DND-41 (cell line): ENCODE measurements around the gene TRPC3.

Source experiments
- ATAC-seq: fragments of 200-7000 bp; cut with Tn5 transposase; 3 replicates; pipeline ENCODE4 v1.9.1; 2021; ENCODE audit warnings: low read depth; ENCODE audit not compliant: insufficient read depth
- DNase-seq: peaks from one replicate; pipeline ENCODE4 v3.0.0-alpha.2; 2020
- H2AFZ ChIP-seq: 2 replicates; pipeline ENCODE4 v1.6.0; 2012; ENCODE audit warnings: low read depth, low read length
- H3K27ac ChIP-seq: 2 replicates; pipeline ENCODE4 v1.5.1; 2012; ENCODE audit warnings: low read length, inconsistent platforms
- H3K27me3 ChIP-seq: fragments of 200-600 bp; sonication (generic); 2 replicates; pipeline ENCODE4 v1.6.0; 2012; ENCODE audit warnings: low read length, mild to moderate bottlenecking, inconsistent platforms; ENCODE audit not compliant: insufficient read depth, poor library complexity
- H3K36me3 ChIP-seq: 2 replicates; pipeline ENCODE4 v1.5.1; 2012; ENCODE audit warnings: low read length, inconsistent platforms; ENCODE audit not compliant: insufficient read depth
- H3K4me1 ChIP-seq: 2 replicates; pipeline ENCODE4 v1.5.1; 2012; ENCODE audit warnings: mild to moderate bottlenecking, low read length; ENCODE audit not compliant: insufficient read depth
- H3K4me2 ChIP-seq: 2 replicates; pipeline ENCODE4 v1.6.0; 2012; ENCODE audit warnings: mild to moderate bottlenecking, moderate library complexity, low read length, inconsistent platforms; ENCODE audit not compliant: insufficient read depth
- H3K4me3 ChIP-seq, 2 experiments: fragments of 200-600 bp in 1 of 2; shearing (Covaris generic) in 1 of 2; 2 replicates each; pipeline ENCODE4 v1.5.1; 2012 to 2016; ENCODE audit warnings: inconsistent platforms in 2 of 2, low read length in 2 of 2, mild to moderate bottlenecking in 2 of 2, low read depth in 1 of 2, moderate library complexity in 1 of 2
- H3K79me2 ChIP-seq: 2 replicates; pipeline ENCODE4 v1.6.0; 2012; ENCODE audit warnings: low read length, inconsistent platforms; ENCODE audit not compliant: insufficient read depth
- H3K9ac ChIP-seq: 2 replicates; pipeline ENCODE4 v1.6.0; 2012; ENCODE audit warnings: low read depth, mild to moderate bottlenecking, inconsistent platforms, low read length, moderate library complexity
- H3K9me3 ChIP-seq: 2 replicates; pipeline ENCODE4 v1.5.1; 2012; ENCODE audit warnings: low read length, moderate library complexity, mild to moderate bottlenecking, inconsistent platforms; ENCODE audit not compliant: insufficient read depth, severe bottlenecking
- H4K20me1 ChIP-seq: 2 replicates; pipeline ENCODE4 v1.6.0; 2012; ENCODE audit warnings: low read length; ENCODE audit not compliant: insufficient read depth
- EZH2 ChIP-seq: IDR thresholded peaks from 3 replicates; pipeline ENCODE4 v1.6.1; 2012; ENCODE audit warnings: borderline replicate concordance, low read depth, mild to moderate bottlenecking, moderate library complexity, low read length, inconsistent platforms; ENCODE audit not compliant: severe bottlenecking
- TF ChIP-seq, protein P1 (sequence below): IDR thresholded peaks from 2 replicates; pipeline ENCODE4 v1.5.1; 2012; ENCODE audit warnings: borderline replicate concordance, low read length, moderate library complexity, mild to moderate bottlenecking; ENCODE audit not compliant: poor library complexity, severe bottlenecking; ENCODE audit errors: extremely low read depth

TRPC3 gene

GRCh38 chr4:121950680-121951520 is 960 bp downstream of the TRPC3 start:
- no peak for ATAC-seq

GRCh38 chr4:121950212-121950679 is 1.6 kb downstream of the TRPC3 start:
- H2AFZ ChIP-seq, result no peak overlapping the region
- ATAC-seq (no peak), DNase-seq (no peak)
- no peak overlapping the region for H3K4me3 ChIP-seq
- no peaks in the 10 kb centered on the region for H3K9me3 ChIP-seq
- H3K27ac ChIP-seq, result no peak overlapping the region
- no peaks in the 10 kb centered on the region for H3K27me3 ChIP-seq
- TF ChIP-seq EZH2, result no peak
- TF ChIP-seq, protein P1, sequence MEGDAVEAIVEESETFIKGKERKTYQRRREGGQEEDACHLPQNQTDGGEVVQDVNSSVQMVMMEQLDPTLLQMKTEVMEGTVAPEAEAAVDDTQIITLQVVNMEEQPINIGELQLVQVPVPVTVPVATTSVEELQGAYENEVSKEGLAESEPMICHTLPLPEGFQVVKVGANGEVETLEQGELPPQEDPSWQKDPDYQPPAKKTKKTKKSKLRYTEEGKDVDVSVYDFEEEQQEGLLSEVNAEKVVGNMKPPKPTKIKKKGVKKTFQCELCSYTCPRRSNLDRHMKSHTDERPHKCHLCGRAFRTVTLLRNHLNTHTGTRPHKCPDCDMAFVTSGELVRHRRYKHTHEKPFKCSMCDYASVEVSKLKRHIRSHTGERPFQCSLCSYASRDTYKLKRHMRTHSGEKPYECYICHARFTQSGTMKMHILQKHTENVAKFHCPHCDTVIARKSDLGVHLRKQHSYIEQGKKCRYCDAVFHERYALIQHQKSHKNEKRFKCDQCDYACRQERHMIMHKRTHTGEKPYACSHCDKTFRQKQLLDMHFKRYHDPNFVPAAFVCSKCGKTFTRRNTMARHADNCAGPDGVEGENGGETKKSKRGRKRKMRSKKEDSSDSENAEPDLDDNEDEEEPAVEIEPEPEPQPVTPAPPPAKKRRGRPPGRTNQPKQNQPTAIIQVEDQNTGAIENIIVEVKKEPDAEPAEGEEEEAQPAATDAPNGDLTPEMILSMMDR, result peak; percentile 39
- H3K4me2 ChIP-seq, result no peak overlapping the region
- no peak overlapping the region for H3K9ac ChIP-seq
- no peaks in the 10 kb centered on the region for H3K36me3 ChIP-seq
- no peaks in the 10 kb centered on the region for H4K20me1 ChIP-seq
- H3K79me2 ChIP-seq, result no peaks in the 10 kb centered on the region
- H3K4me1 ChIP-seq, result no peaks in the 10 kb centered on the region

More at GRCh38 chr4:121950680-121951520, 960 bp downstream of the TRPC3 start:
- no peak for DNase-seq
- H3K79me2 ChIP-seq, result no peaks in the 10 kb centered on the region
- no peaks in the 10 kb centered on the region for H3K4me1 ChIP-seq
- no peaks in the 10 kb centered on the region for H3K9me3 ChIP-seq
- H3K36me3 ChIP-seq, result no peaks in the 10 kb centered on the region
- TF ChIP-seq, protein P1, result no peak
- no peak for TF ChIP-seq EZH2
- H3K27ac ChIP-seq, result no peak overlapping the region
- H2AFZ ChIP-seq, result no peak overlapping the region
- peaks cover 4% of the 10 kb centered on the region for H3K27me3 ChIP-seq
- no peak overlapping the region for H3K4me2 ChIP-seq
- H4K20me1 ChIP-seq, result no peaks in the 10 kb centered on the region
- no peak overlapping the region for H3K4me3 ChIP-seq
- H3K9ac ChIP-seq, result no peak overlapping the region

- DNase-seq, result no peak
- no peak for TF ChIP-seq EZH2
- no peak overlapping the region for H3K4me2 ChIP-seq
- no peak overlapping the region for H3K9ac ChIP-seq
- no peaks in the 10 kb centered on the region for H3K79me2 ChIP-seq
- H2AFZ ChIP-seq, result no peak overlapping the region
- H3K27ac ChIP-seq, result no peak overlapping the region
- H3K4me1 ChIP-seq, result no peaks in the 10 kb centered on the region
- ATAC-seq, result no peak
- H3K36me3 ChIP-seq, result no peaks in the 10 kb centered on the region
- no peaks in the 10 kb centered on the region for H4K20me1 ChIP-seq
- peaks cover 2% of the 10 kb centered on the region for H3K27me3 ChIP-seq
- no peaks in the 10 kb centered on the region for H3K9me3 ChIP-seq
- no peak overlapping the region for H3K4me3 ChIP-seq
Observed at GRCh38 chr4:121946644-121947043, 5.2 kb downstream of the TRPC3 start.

- Histone ChIP-seq H2AFZ (no peak overlapping the region), H3K27ac (no peak overlapping the region), H3K4me2 (no peak overlapping the region), H3K9me3 (no peaks in the 10 kb centered on the region), H3K27me3 (peaks cover 18% of the 10 kb centered on the region), H3K9ac (no peak overlapping the region), H3K79me2 (no peaks in the 10 kb centered on the region), H3K4me3 (no peak overlapping the region), H3K4me1 (no peaks in the 10 kb centered on the region), H4K20me1 (no peaks in the 10 kb centered on the region), H3K36me3 (no peaks in the 10 kb centered on the region)
- peak; percentile 57; the same call in 2 of the 3 replicates for ATAC-seq
- TF ChIP-seq EZH2, result no peak
- TF ChIP-seq, protein P1, result peak; percentile 46
- no peak for DNase-seq
Observed at GRCh38 chr4:121943941-121944340, 7.9 kb downstream of the TRPC3 start.
